DMS114 treated with DMSO at 0.1 percent for 48 hours (cell line): ENCODE results near the gene TRAF5.
A peak's percentile ranks its signal among the peaks of the same experiment; 100 is the strongest.
"Not testable (repeated sequence)": the region's sequence is repeated elsewhere in the genome, so short reads cannot be mapped to it uniquely, and the experiment has no call there.

Source experiments
- DNase-seq: peaks from one replicate; lab custom pipeline; 2025; ENCODE audit not compliant: unreplicated experiment; lab: John Stamatoyannopoulos, UW

Gene TRAF5, protein sequence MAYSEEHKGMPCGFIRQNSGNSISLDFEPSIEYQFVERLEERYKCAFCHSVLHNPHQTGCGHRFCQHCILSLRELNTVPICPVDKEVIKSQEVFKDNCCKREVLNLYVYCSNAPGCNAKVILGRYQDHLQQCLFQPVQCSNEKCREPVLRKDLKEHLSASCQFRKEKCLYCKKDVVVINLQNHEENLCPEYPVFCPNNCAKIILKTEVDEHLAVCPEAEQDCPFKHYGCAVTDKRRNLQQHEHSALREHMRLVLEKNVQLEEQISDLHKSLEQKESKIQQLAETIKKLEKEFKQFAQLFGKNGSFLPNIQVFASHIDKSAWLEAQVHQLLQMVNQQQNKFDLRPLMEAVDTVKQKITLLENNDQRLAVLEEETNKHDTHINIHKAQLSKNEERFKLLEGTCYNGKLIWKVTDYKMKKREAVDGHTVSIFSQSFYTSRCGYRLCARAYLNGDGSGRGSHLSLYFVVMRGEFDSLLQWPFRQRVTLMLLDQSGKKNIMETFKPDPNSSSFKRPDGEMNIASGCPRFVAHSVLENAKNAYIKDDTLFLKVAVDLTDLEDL

DNA sequence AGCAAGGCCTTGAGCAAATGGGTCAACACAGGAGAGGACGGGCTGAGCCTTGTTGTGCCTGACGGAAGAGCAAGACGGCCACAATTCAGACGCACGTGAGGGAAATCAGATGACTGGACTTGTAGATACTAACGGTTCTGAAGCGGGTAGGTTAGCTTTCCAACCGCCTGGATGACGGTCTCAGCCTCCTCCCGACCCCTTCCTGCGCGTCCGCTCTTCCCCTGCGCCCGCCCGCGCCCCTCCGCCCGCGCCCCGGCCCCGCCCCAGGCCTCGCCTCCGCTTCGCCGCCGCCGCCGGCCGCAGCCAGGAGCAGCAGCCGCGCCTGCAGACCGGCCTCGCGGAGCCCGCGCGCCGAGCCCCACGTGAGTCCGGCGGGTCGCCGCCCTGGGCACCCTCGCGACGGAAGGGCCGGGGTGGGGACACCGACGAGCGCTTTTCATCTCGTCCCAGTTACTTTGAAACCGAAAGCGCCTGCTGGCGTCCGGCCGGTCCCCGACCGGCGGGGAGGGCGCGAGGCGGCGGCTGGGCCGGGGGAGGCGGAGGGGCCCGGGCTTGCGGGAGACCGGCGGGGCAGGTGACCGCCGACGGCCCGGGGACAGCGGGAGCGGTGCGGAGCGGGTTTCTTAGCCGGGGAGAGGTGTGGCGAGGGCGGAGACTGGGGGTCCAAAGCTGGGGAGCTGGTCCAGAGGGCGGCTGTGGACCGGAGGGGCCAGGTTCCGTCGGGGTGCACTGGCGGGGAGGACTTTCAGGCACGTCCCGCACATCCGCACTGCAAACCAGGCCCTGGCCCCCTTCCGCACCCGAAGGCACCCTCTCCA lies at the start of gene TRAF5:
TSS of gene TRAF5 (plus strand) at position 306 of the 818 bp plus-strand sequence. CDS start 26,407 bp downstream, outside the sequence.
- DNase-seq = peak; percentile 42

DNA sequence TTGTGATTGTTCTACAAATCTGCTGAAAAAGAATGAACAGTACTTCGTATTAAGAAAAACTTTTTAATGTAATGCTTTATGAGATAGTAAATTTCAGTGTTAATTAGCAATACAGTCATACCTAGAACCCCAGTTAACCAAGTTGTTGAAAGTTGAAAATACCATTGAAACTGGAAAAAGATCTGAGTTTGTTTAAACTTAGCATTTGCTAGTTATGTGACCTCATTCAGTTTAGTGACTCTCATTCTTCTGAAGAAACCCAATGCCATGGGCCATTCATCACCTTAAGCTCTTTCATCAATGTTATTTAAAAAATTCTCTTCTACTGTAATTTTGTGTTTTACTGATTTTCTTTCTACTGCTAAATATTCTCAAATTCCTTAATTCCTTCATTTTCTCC lies 47.3 kb upstream of the TRAF5 start:
- no peak for DNase-seq

DNA sequence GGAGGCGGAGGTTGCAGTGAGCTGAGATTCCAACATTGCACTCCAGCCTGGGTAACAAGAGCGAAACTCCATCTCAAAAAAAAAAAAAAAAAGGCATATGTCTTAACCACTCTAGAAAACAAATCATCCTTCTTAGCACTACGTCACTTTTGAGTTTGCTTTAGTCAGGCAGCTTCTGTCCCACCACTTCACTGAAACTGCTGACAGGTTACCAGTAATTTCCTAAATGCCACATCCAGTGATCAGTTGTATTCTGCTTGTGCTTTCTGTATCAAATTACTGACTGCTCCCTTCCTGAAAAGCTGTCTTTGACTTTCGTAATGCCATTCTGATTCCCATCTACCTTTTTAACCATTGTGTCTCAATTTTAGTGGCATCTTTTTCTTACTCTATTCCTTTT lies 45.7 kb upstream of the TRAF5 start:
- no peak for DNase-seq

DNA sequence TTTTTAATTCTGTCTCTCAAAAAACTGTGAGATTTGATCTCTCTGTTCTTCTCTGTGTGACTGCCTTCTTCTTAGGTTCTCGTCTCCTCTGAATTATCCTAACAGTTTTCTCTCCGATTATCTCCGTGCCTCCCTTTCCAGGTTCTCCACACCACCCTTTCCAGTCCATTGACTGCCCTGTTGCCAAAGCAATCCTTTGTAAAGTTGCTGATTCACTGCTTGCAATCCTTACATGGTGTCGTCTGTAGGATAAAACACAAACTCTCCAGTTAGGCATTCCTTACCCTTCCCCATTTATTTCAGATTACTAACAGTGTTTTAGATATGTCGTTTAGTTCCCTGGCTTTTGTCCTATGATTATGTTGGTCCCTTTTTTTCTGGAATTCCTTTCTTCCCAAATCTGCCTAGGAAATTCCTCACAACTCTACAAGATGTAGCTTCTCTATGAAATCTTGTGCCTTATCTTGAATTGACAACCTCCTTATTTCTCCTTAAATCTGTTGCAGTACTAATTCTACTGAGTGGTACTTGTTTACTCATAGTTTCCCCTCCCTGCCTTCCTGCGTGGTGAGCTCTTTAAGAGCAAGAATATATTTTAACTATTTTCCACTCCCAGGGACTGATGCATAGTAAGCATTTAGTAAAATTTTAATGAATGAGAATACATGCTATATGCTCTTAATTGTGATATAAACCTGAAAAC lies 45.2 kb upstream of the TRAF5 start:
- DNase-seq = no peak

DNA sequence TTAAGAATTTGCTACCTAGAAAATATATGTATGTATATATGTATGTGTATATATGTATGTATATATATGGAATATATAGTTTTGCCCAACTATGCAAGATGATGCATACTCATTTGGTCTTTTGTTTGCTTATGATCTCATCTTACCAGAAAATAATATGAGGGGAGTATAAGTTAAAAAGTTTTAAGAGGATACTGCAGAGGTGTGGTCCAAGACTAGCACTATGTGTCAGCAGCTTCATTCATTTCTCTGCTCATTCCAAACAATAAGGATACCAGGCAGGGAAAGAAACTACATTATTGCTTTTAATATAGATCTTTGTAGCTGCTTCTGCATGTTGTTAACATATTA lies 44.6 kb upstream of the TRAF5 start:
- no peak for DNase-seq

DNA sequence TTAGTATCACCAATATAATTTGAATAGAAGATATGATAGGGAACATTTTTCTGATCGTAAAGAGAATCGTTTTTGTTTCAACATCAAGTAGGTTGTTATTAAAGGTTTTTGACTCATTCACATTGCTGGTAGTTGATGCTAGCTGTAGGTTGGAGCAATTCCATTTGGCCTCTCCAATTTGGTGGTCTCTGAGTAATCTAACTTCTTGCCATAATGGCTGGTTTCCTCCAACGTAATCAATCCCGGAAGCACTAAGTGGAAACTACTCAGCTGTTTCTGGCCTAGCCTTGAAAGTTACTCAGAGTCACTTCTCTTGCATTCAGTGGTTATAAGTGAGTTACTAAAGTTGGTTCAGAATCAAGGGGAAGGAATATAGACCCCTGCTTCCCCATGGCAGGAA lies 41.4 kb upstream of the TRAF5 start:
- no peak for DNase-seq

DNA sequence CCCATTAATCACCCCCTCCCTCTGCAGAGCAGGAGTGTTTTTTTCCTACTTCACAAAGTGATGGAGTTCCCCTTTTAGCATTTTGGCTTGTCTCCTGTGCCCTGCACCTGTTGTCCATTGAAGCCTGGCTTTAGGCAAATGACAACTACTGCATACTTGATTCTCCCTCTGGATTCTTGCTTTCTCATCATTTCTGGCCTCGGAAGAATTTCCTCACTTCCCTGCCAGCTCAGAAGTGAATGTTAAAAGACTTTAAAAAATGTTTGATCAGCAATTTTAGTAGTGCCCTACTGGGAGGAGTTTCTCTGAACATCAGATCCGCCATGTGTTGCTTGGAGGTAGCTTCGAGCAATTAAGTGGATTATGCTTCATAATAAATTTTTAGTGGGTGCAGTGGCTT lies 39.4 kb upstream of the TRAF5 start:
- no peak for DNase-seq

DNA sequence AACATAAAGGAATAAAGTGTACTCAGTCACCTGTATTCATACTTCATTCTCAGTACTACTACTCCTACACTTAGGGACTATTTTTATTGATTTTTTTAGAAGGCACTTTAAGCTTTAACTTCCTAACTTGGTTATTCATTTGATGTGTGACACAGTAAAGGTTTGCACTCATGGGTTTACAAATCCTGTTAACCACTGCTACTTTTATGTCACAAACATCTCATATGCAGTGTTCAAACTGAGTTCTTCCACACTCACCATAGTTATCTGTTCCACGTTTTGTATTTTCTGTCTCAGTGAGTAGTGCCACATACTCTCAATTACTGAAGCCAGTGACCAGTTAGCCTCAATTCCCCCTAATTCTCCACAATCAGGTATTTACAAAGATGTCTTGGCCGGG lies 34.2 kb upstream of the TRAF5 start:
- DNase-seq = no peak

DNA sequence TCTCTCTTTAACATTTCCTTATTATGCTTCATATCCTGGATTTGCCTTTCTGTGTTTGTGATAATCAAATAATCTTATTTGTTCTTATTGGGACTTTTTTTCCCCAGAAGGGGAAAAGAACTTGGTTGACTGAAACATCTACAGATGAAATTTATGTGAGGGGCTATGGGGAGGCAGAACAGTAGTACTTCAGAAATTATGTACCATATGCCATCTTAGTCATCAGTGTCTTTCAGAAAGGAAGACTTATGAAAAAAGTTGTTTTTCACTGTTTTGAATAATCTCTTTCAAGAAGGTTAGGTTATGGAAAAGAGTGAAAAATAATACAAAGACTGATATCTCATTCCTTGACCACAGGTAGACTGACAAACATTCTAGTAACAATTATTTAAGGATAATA lies 30.2 kb upstream of the TRAF5 start:
- no peak for DNase-seq

DNA sequence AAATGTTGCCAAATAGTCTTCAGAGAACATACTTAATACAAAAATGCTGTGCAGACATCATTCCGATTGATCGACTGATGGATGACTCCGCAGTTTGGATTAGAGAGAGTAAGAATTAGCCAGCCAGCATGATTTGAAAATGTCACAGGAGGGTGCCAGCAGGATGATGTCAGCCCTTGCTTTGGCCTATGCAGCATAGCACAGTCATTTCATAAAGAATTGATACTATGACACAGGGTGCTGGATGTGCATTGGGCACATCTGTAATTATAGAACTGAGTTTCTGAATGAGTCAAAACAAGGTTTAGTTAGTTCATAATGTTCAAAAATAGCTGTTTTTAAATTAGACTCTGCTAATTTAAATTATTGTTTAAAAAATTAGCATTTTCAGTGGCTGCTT lies 21.6 kb upstream of the TRAF5 start:
- no peak for DNase-seq

DNA sequence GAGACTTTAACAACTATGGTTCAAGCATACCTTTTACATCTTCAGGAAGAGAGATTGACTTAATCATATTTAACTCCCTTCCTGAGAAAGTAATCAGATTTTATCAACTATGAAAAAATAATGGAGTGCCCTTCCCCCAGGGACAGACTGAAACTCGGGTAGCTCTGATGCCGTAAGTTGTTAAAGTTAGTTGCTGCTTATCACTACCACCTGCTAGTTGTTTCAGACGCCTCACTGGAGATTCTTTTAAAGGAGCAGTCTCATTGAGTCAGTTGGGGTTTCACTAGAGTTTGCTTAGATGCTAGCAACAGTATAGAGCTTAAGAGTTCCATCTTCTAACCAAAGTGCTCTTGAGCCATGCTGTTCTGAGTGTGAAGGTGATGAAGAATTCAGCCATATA lies 17.0 kb upstream of the TRAF5 start:
- no peak for DNase-seq

DNA sequence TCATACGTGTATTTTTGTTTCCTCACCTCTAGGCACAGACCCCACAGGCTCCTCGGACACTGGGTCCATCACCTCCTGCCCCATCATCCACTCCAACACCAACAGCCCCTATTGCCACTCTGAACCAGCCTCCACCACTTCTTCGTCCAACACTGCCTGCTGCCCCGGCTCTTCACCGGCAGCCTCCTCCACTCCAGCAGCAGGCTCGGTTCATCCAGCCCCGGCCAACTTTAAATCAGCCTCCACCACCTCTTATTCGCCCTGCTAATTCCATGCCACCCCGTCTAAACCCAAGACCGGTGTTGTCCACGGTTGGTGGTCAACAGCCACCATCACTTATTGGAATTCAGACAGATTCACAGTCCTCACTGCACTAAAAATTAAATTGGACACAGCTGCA lies 13.2 kb upstream of the TRAF5 start:
- DNase-seq = no peak

DNA sequence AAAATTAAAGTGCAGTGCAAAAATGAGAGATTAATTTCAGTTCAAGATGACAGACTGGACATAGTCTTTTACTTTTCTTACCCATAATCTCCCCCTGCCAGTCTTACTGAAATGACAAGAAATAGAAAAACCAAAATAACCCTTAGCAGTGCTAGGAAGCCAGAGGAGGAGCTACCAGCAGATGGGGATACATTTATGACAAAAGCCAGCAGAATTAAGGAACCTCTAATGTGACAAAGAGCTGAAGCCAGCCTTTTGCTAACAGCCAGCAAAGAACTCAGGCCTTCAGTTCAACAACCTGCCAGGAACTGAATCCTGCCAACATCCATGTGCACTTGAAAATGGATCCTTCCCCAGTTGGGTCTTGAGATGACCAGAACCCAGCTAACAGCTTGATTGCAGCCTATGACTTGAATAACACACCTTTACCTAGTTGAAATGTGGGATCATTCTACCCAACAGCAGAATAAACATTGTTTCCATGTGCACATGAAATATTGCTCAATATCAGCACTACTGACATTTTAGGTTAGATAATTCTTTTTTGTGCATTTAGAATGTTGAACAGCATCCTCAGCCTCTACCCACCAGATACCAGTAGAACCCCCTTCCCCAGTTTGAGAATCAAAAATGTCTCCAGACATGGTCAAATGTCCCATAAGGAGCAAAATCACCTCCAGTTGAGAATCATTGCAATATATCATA lies 7.9 kb upstream of the TRAF5 start:
- DNase-seq = no peak

DNA sequence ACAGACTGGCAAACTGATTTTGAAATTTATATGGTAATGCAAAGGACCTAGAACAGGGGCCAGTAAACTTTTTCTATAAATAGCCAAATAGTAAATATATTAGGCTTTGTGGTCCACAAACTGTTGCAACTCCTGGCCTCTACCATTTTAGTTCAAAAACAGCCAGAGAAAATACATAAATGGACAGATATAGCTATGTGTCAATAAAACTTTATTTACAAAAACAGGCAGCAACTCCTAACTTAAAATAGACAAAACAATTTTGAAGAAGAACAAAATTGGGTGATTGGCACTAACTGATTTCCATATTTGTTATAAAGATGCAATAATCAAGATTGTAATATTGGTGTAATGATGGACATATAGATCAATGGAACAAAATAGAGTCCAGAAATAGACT lies 6.7 kb upstream of the TRAF5 start:
- no peak for DNase-seq

DNA sequence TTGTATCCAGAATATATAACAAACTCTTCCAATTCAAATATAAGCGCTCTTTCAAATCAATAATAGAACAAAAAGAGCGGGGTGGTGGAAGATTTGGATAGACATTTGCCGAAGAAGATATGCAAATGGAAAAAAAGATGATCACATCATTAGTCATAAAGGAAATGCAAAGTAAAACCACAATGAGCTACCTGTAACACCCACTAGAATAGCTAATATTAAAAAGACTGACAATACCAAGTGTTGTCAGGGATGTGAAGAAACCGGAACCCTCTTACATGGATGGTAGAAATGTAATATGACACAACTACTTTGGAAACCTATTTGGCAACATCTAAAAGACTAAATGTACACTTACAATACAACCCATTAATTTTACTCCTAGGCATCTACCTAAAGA lies 5.7 kb upstream of the TRAF5 start:
- no peak for DNase-seq

DNA sequence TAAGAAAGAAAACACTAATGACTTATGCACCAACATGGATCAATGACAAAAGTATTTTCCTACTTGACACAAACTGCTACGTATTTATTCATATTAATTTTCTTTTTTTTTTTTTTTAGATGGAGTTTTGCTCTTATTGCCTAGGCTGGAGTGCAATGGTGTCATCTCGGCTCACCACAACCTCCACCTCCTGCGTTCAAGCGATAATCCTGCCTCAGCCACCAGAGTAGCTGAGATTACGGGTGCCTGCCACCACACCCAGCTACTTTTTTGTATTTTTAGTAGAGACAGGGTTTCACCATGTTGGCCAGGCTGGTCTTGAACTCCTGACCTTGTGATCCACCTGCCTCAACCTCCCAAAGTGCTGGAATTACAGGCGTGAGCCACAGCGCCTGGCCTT lies 5.0 kb upstream of the TRAF5 start:
- DNase-seq = not testable (repeated sequence)

DNA sequence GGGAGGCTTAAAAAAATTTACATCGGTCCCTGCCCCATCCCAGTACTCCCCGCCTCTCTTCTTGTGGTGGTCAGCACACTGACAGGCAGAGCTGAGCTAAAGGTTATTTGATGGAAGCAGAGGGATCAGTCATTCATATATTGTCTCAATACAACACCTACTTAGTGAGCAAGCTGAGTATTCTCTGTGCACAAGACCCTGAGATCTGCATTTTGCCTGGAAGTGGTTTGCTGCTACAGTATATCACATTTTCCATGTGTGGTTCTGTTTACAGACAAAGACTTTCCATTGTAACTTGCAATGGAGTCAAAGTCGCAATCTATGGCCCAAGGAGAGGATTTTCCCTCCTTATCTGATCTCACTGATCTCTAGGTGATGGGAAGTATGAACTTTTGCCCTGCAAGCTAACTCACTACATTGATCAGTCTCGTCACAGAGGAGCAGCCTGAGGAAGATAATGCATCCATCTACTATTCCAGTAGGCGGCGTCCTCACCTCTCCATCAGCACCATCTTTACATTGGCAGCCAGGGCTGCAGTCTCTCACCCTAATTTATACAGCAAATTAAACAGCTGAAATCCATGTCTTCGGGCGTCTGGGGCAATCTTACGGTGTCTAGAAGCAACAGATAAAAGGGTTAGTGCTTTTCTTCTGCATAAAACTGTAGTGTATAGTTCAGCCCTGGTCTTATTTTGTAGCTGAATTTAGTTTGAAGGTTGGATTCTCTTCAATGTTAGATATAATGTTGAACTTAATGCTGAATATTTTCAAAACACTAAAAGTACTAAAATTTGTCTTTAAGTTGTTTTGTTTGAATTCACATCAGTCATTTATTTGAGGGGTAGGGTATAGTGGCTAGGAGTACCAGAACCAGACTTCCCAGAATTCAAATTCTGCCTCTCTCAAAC lies 3.2 kb upstream of the TRAF5 start:
- peak; percentile 50 for DNase-seq

DNA sequence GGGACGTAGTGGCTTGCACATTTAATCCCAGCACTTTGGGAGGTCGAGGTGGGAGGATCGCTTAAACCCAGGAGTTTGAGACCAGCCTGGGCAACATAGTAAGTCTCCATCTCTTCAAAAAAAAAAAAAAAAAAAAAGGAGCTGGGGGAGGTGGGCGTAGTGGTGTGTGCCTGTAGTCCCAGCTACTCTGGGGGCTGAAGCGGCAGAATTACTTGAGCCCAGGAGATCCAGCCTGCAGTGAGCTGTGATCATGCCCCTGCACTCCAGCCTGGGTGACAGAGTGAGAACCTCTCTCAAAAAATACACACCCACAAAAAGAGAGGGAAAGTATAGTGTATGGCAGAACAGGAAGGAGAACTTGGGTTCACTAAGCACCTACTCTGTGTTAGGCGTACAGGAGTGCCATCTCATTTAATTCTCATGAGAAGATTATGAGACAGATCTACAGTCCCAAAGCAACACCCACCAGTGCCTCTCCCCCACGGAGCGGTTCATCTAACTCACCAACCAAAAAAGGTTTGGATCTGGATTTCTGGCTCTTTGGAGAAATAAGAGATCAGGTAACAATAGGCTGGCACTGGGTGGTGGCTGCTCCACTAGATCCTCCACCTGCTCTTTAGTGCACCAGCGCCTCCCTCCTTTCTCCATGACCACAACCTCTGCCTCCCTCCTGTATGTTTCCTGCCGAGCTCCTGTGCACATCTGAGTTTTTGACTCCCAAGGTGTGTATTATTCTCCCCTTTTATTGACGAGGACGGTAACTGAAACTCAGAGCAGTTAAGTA lies 1.4 kb upstream of the TRAF5 start:
- DNase-seq = no peak

DNA sequence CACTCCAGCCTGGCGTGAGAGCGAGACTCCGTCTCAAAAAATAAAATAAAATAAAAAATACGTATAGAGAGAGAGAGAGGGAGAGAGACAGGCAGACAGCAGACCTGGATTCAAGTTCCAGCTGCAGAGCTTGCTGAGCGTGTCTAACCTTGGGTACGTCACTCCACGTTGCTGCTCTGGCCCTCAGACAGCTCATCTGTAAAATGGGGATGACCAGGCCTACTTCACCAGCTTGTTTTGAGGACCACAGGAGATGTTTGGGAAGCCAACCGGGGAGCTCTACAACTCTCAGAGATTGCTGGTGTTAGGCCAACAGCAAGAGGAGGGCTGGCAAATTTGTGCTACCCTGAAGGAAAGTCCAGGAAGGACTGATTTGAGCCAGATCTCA lies 499 bp upstream of the TRAF5 start:
- DNase-seq = no peak
